ENCODE results near the gene AMOTL2.

The AMOTL2 gene

GRCh38 chr3:134378818-134379217 lies 4.6 kb upstream of the AMOTL2 start:
- DNase-seq (ENCODE audit: low read depth): no peak

- no peak for DNase-seq (ENCODE audit: low read depth)
Observed at GRCh38 chr3:134378384-134378783, 4.1 kb upstream of the AMOTL2 start.

GRCh38 chr3:134377896-134378295 lies 3.6 kb upstream of the AMOTL2 start:
- DNase-seq (ENCODE audit: low read depth): no peak

GRCh38 chr3:134376786-134377426 lies 2.7 kb upstream of the AMOTL2 start:
- DNase-seq (ENCODE audit: low read depth): no peak

GRCh38 chr3:134376385-134376765 lies 2.1 kb upstream of the AMOTL2 start:
- DNase-seq (ENCODE audit: low read depth): no peak

GRCh38 chr3:134375582-134376384 lies 1.5 kb upstream of the AMOTL2 start:
- no peak for DNase-seq (ENCODE audit: low read depth)

GRCh38 chr3:134374791-134375581 lies 739 bp upstream of the AMOTL2 start:
- DNase-seq (ENCODE audit: low read depth): no peak

- peak; percentile 86 for DNase-seq (ENCODE audit: low read depth)
Observed at GRCh38 chr3:134373271-134374104, 759 bp downstream of the AMOTL2 start.

GRCh38 chr3:134372396-134373270 lies 1.6 kb downstream of the AMOTL2 start:
- no peak for DNase-seq (ENCODE audit: low read depth)

- DNase-seq (ENCODE audit: low read depth): no peak
Observed at GRCh38 chr3:134371542-134372324, 2.5 kb downstream of the AMOTL2 start.

GRCh38 chr3:134370611-134371531 lies 3.4 kb downstream of the AMOTL2 start:
- DNase-seq (ENCODE audit: low read depth): no peak

GRCh38 chr3:134369861-134370596 lies 4.2 kb downstream of the AMOTL2 start:
- no peak for DNase-seq (ENCODE audit: low read depth)

- DNase-seq (ENCODE audit: low read depth): peak; percentile 54
Observed at GRCh38 chr3:134369231-134369741, 5.0 kb downstream of the AMOTL2 start.

- no peak for DNase-seq (ENCODE audit: low read depth)
Observed at GRCh38 chr3:134368751-134369105, 5.5 kb downstream of the AMOTL2 start.

GRCh38 chr3:134367869-134368750 lies 6.1 kb downstream of the AMOTL2 start:
- no peak for DNase-seq (ENCODE audit: low read depth)

- DNase-seq (ENCODE audit: low read depth): no peak
Observed at GRCh38 chr3:134366928-134367811, 7.1 kb downstream of the AMOTL2 start.

All from fibroblast of gingiva (primary cell).